ENCODE measurements around the gene OTOG. TPM values are rescaled to one million over a fixed set of nuclear protein-coding genes. Genes with fewer than 3 reads are reported as not detected.

Gene OTOG
- total RNA-seq, 4 donors from 2014 or later = not detected

DNA sequence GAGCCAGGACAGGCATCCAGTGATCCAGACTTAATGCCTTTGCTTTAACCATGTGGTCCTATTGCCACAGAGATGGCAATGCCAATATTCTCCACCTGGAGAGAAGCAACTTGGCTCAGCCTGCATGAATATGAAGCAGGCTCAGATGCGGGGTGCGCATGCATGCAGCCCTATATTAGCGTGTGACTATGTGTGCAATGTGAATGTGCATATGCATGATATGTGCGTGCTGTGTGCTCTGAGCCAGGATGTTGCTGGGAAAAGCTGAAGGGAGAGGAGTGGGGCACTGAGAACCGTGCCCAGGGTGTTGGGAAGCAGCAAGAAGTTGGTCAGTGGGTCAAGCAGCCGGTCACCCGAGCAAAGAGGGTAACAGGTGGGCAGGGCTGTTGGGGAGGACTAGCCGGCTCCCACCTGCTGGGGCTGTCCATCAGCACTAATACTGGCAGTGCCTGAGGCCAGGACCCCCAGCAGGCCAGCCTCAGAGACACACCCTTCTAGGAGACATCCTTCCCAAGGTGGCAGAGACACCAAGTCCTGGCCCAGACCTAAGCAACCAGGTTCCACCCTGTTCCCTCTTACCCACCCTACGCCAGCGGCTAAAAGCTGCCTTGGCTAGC, 147.5 kb downstream of the OTOG start:
- ATAC-seq (ENCODE audit: low FRiP score) (no peak), DNase-seq (ENCODE audit: low spot score) (no peak)
- TF ChIP-seq, protein P1, sequence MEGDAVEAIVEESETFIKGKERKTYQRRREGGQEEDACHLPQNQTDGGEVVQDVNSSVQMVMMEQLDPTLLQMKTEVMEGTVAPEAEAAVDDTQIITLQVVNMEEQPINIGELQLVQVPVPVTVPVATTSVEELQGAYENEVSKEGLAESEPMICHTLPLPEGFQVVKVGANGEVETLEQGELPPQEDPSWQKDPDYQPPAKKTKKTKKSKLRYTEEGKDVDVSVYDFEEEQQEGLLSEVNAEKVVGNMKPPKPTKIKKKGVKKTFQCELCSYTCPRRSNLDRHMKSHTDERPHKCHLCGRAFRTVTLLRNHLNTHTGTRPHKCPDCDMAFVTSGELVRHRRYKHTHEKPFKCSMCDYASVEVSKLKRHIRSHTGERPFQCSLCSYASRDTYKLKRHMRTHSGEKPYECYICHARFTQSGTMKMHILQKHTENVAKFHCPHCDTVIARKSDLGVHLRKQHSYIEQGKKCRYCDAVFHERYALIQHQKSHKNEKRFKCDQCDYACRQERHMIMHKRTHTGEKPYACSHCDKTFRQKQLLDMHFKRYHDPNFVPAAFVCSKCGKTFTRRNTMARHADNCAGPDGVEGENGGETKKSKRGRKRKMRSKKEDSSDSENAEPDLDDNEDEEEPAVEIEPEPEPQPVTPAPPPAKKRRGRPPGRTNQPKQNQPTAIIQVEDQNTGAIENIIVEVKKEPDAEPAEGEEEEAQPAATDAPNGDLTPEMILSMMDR (IDR thresholded peaks at IDR 0.05) = no peak

DNA sequence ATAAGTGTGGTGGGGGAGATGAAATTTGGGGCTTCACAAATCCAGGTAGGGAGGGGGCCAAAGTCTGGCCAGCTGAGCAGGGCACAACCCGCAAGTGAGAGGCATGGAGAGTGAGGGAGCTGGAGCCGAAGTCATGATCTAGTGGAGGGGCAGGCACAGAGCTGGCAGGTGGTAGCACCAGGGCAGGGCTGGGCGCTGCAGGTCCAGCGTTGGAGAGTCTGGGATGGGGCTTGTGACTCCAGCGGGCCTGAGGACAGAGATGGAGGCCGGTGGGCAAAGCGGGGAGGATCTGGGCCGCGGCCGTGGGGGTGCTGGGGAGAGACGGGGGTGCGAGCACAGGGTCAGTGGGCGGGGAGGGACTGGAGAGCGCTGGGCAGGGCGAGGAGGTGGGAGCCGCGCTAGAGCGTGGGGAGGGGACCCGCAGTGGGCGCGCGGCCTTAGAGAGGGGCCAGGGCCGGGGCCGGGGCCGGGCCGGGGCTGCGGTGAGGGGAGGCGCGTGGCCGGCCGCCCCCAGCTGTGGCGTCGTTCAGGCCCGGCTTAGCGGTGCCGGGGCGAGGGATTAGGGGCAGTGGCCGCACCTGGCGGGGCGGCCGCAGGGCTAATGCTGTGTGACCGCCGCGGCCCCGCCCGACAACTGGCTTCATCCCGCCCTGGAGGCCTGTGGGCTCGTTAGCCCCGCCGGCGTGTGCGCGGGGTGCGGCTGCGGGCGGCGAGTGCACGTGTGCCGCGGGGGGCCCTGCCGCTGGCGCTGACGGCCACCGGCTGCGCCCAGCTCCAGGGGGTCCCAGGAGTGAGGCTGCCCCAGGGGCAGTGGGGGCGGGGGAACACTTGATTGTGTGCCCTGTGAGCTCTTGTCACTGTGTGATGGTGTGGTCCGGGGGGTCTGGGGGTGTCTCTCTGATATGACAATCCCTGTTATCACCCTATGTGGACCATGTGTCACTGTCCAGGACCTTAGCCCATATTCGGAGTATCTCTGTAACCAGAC, 148.7 kb downstream of the OTOG start:
- ATAC-seq (ENCODE audit: low FRiP score) = no peak
- no peak for DNase-seq (ENCODE audit: low spot score)
- TF ChIP-seq, protein P1 (IDR thresholded peaks at IDR 0.05) = no peak

DNA sequence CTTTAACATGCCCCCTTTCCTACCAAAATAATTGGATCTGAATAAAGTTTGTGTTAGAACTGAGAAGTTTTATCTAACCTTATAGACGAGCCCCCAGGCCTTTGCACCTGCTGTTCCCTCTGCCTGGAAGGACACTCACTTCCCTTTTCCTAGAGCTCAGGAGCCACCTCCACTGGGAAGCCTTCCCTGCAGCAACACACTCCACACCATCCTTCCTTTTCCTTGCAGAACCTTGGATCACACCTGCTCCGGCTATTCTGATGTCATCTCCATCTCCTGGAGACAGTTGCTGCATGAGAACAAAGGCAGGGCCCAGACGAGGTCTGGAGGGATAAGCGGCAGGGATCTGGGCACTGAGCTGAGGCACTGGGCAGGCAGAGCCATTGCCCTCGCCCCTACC, 149.7 kb downstream of the OTOG start:
- TF ChIP-seq, protein P1 (IDR thresholded peaks at IDR 0.05) = no peak
- ATAC-seq (ENCODE audit: low FRiP score) = no peak
- no peak for DNase-seq (ENCODE audit: low spot score)

Other genes starting within 250 kb of the OTOG start
- 10 to 100 TPM in 2 of 4 donors, 1 to 10 TPM in 2; 3.5 to 23.9 (median 11.0) TPM for gene NCR3LG1, start 195.5 kb upstream of the OTOG start, total RNA-seq
- gene KCNJ11, start 158.6 kb upstream of the OTOG start, total RNA-seq = 1 to 10 TPM in 3 of 4 donors, under 1 TPM in 1; 0.37 to 6.1 (median 2.5) TPM
- 1 to 10 TPM in 1 of 4 donors, under 1 TPM in 1, not detected in 2; 0.38 to 2.2 TPM for gene ABCC8, start 70.4 kb upstream of the OTOG start, total RNA-seq
- under 1 TPM in 1 of 4 donors, not detected in 3; 0.19 TPM for gene USH1C, start 2.8 kb upstream of the OTOG start, total RNA-seq
- gene MYOD1, start 172.3 kb downstream of the OTOG start, total RNA-seq = not detected
- not detected for gene KCNC1, start 187.5 kb downstream of the OTOG start, total RNA-seq